Measurements from ENCODE around the gene JPT2.
"Not testable (repeated sequence)": the region's sequence is repeated elsewhere in the genome, so short reads cannot be mapped to it uniquely, and the experiment has no call there.

The JPT2 gene

DNA sequence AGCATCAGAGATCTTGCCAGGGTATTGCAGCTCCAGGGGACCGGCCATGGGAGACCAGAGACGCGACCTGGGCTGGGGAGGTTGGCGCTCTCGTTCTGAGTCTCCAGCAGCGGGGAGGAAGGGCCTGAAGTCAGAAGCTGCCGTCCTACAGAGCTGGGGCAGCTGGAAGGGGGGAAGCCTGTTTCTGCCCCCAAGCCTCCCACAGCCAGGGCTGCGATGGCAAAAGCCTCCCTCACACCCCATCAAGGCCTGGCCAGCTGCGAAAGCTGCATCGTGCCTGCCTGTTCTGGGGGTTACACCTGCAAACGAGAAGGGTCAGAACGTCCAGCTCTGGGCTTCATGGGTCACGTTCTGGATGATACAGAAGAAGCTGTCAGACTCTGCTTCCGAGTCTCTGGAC, 54.0 kb downstream of the JPT2 start:
- DNase-seq (ENCODE audit: low read depth): no peak

DNA sequence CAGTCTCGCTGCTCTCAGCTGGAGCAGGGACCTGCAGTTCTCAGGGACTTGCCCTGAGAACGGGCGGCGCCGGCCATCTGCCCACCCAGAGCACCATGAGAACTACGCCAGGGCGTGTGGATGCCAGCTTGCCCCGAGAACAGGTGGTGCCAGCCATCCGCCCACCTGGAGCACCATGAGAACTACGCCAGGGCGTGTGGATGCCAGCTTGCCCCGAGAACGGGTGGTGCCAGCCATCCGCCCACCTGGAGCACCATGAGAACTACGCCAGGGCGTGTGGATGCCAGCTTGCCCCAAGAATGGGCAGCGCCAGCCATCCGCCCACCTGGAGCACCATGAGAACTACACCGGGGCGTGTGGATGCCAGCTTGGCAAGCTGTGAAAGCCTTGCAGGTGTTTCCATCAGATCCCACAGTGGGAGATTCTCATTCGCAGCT, 54.5 kb downstream of the JPT2 start:
- not testable (repeated sequence) for DNase-seq (ENCODE audit: low read depth)

GRCh38 chr16:1734123-1734522, 56.0 kb downstream of the JPT2 start:
- DNase-seq (ENCODE audit: low read depth): no peak

DNA sequence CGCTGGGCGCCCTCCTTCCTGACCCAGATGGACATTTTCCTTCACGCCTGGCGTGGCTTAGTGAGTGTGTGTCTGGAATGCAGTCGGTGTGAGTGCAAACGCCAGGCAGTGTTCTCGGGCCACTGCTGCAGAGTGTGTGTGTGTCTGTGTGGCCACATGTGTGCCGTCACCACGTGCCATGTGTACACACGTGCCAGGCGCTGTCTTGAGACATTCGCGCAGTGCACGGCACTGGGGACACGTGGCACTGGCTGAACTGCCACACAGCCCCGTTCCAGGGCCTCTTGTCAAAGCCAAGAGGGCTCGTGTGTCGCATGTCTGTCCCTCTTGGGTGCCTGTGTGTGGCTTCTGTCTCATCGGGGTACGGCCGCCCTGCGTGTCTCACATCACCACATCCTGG, 56.7 kb downstream of the JPT2 start:
- no peak for DNase-seq (ENCODE audit: low read depth)

DNA sequence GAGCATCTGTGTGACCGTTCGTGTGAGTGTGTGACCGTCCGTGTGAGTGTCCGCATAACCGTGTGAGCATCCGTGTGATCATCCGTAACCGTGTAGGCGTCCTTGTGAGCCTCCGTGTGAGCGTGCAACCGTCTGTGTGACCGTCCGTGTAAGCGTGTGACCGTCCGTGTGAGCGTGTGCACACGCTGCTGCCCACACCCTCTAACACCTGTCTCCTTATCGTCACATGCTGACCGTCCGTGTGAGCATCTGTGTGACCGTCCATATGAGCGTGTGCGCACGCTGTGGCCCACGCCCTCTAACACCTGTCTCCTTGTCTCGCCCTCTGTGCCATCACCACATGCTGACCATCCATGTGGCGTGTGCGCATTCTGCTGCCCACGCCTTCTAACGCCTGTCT, 62.2 kb downstream of the JPT2 start:
- no peak for DNase-seq (ENCODE audit: low read depth)

DNA sequence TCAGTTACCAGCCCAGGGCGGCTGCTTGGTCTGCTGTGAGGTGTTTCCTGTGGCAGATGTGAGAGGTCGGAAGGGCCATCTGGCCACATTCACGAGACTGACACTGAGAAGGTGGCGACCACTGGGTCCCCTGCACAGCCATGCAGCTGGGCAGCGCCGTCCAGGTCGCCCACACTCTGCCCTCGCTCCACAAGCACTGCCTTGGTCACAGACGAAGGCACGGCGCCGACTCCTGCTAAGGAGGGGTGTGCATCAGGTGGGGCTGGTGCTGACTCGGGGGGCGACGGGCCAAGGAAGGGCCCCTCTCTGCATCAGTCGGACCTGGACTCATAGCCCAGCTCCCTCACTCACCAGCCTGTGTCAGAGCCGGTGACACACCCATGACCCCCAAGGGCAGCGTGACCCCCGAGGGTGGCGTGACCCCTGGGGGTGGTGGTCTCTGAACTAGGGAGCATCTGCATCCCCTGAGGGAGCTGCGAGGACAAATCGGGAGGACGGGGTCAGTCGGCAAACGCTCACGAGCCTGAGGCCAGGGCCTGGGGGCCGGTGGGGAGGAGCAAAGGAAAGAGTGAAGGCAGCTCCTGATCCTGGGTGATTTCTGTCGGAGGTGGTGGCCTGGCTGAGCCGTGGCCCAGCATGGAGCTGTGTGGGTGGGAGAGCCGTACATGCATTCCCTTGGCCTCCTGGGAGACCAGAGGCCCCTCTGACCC, 62.9 kb downstream of the JPT2 start:
- DNase-seq (ENCODE audit: low read depth): no peak

DNA sequence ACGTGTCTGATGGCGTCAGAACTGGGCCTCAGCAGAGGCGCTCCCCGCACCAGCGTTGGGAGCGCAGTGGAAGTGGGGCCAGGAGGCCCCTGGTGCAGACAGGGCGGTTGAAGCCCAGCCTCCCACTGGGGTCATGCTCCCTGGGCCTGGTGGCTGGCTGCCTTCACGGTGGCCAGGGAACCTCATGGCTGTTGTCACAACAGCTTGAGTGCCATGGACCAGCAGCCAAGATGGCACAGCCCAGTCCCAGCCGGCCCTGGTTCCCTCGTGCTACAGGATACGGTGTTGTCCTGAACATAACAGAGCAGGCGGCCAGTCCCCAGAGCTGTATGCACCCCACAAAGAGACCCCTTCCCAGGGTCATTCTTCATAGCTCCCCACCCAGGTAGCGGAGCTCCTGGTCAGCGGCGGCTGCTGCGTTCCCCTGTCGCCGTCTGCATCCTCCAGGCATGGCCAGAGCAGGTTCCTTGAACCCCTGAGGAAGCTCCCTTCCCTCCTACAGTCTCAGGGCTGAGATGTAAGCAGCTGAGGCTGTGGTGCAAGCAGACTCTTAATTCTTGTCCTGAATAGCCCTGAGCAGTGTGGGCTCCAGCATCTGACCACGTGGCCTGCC, 63.6 kb downstream of the JPT2 start:
- DNase-seq (ENCODE audit: low read depth): no peak

- no peak for DNase-seq (ENCODE audit: low read depth)
Observed at GRCh38 chr16:1743376-1744337, 65.6 kb downstream of the JPT2 start.

DNA sequence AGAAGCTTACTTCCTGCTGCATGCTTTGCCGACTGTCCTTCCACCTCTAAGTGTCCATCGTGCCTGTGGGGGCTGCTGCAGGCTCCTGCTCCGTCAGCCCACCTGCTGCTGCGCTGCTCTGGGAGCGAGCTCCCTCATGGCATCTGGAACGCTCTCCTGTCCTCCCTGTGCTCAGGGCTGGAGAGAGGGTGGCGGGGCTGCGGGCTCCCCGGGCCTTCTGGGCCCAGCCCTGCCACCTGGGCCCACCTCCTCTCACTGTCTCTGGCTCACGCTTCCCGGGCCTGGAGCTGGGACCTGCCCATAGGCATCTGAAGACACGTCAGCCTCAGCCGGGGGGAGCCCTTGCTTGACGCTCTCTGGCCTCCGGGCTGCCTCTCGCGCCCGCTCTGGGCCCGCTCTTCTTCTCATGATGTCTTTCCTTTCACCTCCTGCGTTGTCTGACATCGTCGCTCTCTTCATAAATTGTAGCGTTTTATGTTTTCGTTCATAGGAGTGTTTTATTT, 66.3 kb downstream of the JPT2 start:
- no peak for DNase-seq (ENCODE audit: low read depth)

- DNase-seq (ENCODE audit: low read depth): peak; percentile 73
Observed at GRCh38 chr16:1745181-1745899, 67.3 kb downstream of the JPT2 start.

DNA sequence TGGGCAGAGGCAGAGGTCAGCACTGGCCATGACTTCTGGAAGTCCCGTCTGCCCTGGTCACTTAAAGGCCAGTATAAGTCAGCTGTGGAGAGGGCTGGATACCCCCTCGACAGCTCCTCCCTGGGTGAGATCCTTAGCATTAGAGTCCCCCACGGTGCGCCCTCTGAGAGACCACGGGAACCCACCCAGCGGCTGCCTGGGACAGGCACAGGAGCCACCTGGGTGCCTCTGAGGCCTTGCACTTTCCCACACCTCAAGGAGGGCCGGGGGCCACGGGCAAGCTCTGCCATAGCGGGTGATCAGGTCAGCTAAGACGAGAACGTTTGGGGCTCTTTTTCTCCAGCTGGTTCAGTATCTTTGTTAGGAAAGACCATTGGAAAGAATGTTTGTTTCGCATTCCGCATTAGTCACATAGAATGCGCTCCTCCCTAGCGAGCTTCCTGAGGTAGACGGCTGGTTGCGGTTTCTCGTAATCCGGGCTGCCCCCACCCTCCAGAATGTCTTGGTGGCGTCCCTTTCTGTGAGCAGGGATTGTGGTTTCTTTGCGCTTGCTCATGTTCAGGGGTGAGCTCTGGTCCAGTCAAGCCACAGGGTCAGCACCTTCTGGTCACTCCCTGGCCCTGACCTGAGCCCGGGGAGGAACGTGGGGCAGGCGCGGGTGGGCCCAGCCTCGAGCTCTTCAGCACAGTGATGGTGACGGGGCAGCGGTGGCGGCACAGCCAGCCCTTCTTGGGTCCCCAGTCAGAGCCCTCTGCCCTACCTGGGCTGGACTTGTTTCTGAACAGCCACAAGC, 68.0 kb downstream of the JPT2 start:
- DNase-seq (ENCODE audit: low read depth): peak; percentile 97

- DNase-seq (ENCODE audit: low read depth): no peak
Observed at GRCh38 chr16:1746693-1747195, 68.7 kb downstream of the JPT2 start.

DNA sequence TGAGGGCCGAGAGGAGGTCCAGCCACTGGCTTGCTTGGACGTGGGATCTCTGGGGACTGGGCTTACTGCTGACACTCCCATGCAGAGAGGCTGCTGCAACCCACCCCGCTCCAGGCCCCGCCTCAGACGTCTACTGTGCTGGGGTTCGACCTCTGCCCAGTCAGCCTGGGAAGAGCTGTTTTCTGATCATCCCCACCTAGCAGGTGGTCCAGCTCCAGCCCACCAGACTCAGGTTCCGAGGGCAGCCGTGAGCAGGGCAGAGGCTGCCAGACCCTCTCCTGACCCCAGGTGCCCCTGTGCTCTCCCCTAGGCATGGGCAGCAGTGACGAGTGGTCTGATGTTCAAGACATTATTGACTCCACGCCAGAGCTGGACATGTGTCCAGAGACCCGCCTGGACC, 69.9 kb downstream of the JPT2 start:
- no peak for DNase-seq (ENCODE audit: low read depth)

- DNase-seq (ENCODE audit: low read depth): peak; percentile 84
Observed at GRCh38 chr16:1749152-1750117, 71.4 kb downstream of the JPT2 start.
